A549 (cell line): ENCODE measurements around the gene PELI1. TPM values are rescaled to one million over a fixed set of nuclear protein-coding genes. Genes with fewer than 3 reads are reported as not detected.
"Not testable (repeated sequence)": the region's sequence is repeated elsewhere in the genome, so short reads cannot be mapped to it uniquely, and the experiment has no call there.

ENCODE experiments used
- ATAC-seq, 2 experiments: fragments of 200-7000 bp in 1 of 2; fragments of >200 bp in 1 of 2; cut with Nextera tagmentation in 1 of 2; cut with Tn5 transposase in 1 of 2; 3 replicates each; pipeline versions ENCODE4 v1.8.0 to v1.9.1; 2018 to 2020; ENCODE audit warnings: mild to moderate bottlenecking in 1 of 2, moderate library complexity in 1 of 2
- CTCF ChIA-PET: fragments of 300-600 bp; sonication (Branson Sonifier 250); formaldehyde crosslinking; extraction: SDS; loops from one replicate; lab custom pipeline; 2021; ENCODE audit warnings: antibody characterized with exemption, inconsistent platforms; lab: Yijun Ruan, JAX
- POLR2A ChIA-PET: fragments of 350-600 bp; formaldehyde crosslinking; extraction: SDS; loops from one replicate; lab custom pipeline; 2021; ENCODE audit warnings: antibody characterized with exemption, inconsistent platforms; lab: Yijun Ruan, JAX
- DNase-seq, 2 experiments: peaks; one replicate each; pipeline versions ENCODE4 v3.0.0 to v3.0.0-alpha.2; 2011 to 2016; ENCODE audit warnings: low read depth in 1 of 2, low spot score in 1 of 2
- FAIRE-seq: peaks from 2 replicates; lab custom pipeline; 2011; peaks lifted over from hg19 to GRCh38; lab: Jason Lieb, UNC
- H3K27ac ChIP-seq, 2 experiments: fragments of >200 bp; sonication (Bioruptor Twin); formaldehyde crosslinking; 3 replicates each; pipeline ENCODE4 v1.5.1; 2016 to 2017
- H3K4me1 ChIP-seq: fragments of >200 bp; sonication (Bioruptor Twin); formaldehyde crosslinking; 3 replicates; pipeline ENCODE4 v1.6.1; 2016
- H3K4me2 ChIP-seq: fragments of >200 bp; sonication (Bioruptor Twin); formaldehyde crosslinking; 3 replicates; pipeline ENCODE4 v1.6.1; 2016
- H3K4me3 ChIP-seq: fragments of >200 bp; sonication (Bioruptor Twin); formaldehyde crosslinking; 3 replicates; pipeline ENCODE4 v1.5.1; 2016
- H3K9me3 ChIP-seq: fragments of >200 bp; sonication (Bioruptor Twin); formaldehyde crosslinking; 3 replicates; pipeline ENCODE4 v1.6.1; 2016
- ATOH8 ChIP-seq: fragments of 250-450 bp; sonication (Bioruptor Pico); IDR thresholded peaks from 2 replicates; pipeline ENCODE4 v1.5.0; 2020; ENCODE audit warnings: low read depth, mild to moderate bottlenecking, moderate library complexity
- CHD2 ChIP-seq: fragments of 150-350 bp; IDR thresholded peaks from 2 replicates; pipeline ENCODE4 v1.6.1; 2014; ENCODE audit warnings: low read length; ENCODE audit not compliant: partially characterized antibody
- EHMT2 ChIP-seq: fragments of 200-600 bp; sonication (generic); IDR thresholded peaks from 2 replicates; pipeline ENCODE4 v1.6.1; 2016; ENCODE audit warnings: antibody characterized with exemption, low read depth, mild to moderate bottlenecking, moderate library complexity
- JUN ChIP-seq, 2 experiments: fragments of >200 bp; sonication (Bioruptor Twin); formaldehyde crosslinking; IDR thresholded peaks; 2 replicates in 1 of 2; 3 replicates in 1 of 2; pipeline ENCODE4 v1.6.1; 2016 to 2017
- JUNB ChIP-seq: fragments of >200 bp; sonication (Bioruptor Twin); formaldehyde crosslinking; IDR thresholded peaks from 2 replicates; pipeline ENCODE4 v1.6.1; 2016
- MAFK ChIP-seq: fragments of 450-650 bp; IDR thresholded peaks from 2 replicates; pipeline ENCODE4 v1.6.1; 2014; ENCODE audit not compliant: partially characterized antibody
- MYC ChIP-seq: IDR thresholded peaks from 2 replicates; pipeline ENCODE4 v1.6.1; 2012; ENCODE audit warnings: mild to moderate bottlenecking, inconsistent platforms, low read length, improper control_type of control experiment, borderline replicate concordance
- POLR2AphosphoS2 ChIP-seq: conservative IDR thresholded peaks from 2 replicates; pipeline ENCODE4 v1.6.1; 2012; ENCODE audit warnings: low read length, improper control_type of control experiment, inconsistent platforms
- RCOR1 ChIP-seq: fragments of 150-350 bp; IDR thresholded peaks from 2 replicates; pipeline ENCODE4 v1.6.1; 2014; ENCODE audit warnings: antibody characterized with exemption, low read length, low read depth
- REST ChIP-seq: fragments of 200-600 bp; sonication (generic); IDR thresholded peaks from 2 replicates; pipeline ENCODE4 v1.6.1; 2016; ENCODE audit warnings: antibody characterized with exemption, mild to moderate bottlenecking, moderate library complexity
- RNF2 ChIP-seq: fragments of 200-600 bp; sonication (generic); IDR thresholded peaks from 2 replicates; pipeline ENCODE4 v1.6.1; 2016; ENCODE audit warnings: low read depth, mild to moderate bottlenecking, antibody characterized with exemption, moderate library complexity, borderline replicate concordance
- SMC3 ChIP-seq: fragments of >200 bp; sonication (Bioruptor Twin); formaldehyde crosslinking; IDR thresholded peaks from 3 replicates; pipeline ENCODE4 v1.6.1; 2018; ENCODE audit warnings: inconsistent platforms
- TFCP2L1 ChIP-seq: fragments of 250-450 bp; sonication (Bioruptor Pico); IDR thresholded peaks from 2 replicates; pipeline ENCODE4 v1.5.0; 2021; ENCODE audit warnings: mild to moderate bottlenecking
- WGBS: methylation state at CpG from one replicate; pipeline ENCODE4 v1.1.6; 2017; ENCODE audit errors: missing lambda C conversion rate; 5-methylcytosine and 5-hydroxymethylcytosine counted together
- polyA plus RNA-seq, 4 experiments: library from polyadenylated mRNA; depleted of rRNA in 3 of 4; stranded (reverse); fragments of >200 nt; fragmentation: RNase III in 1 of 4; extraction: RNeasy Plus Mini Kit Qiagen cat#74134 plus additional on column Dnase treatment in 1 of 4; gene quantifications; 2 replicates in 3 of 4; 3 replicates in 1 of 4; pipeline ENCODE4 v1.2.3, GENCODE V29; 2011 to 2017

Gene PELI1
- polyA plus RNA-seq, 2 of the 4 experiments (the other 2 are of a cell fraction), result 2.1 to 5.1 TPM

- no peak for FAIRE-seq
- no peak overlapping the region for H3K27ac ChIP-seq
- POLR2A ChIA-PET, result no interaction called here
- TF ChIP-seq POLR2AphosphoS2 (no peak), CHD2 (no peak), TFCP2L1 (CRISPR knock-in tag) (no peak), MAFK (peak; percentile 26)
- TF ChIP-seq, all 56 proteins: peak for 1
- WGBS, result 88% methylated on average over 1 of the region's 1 CpG
- Histone ChIP-seq H3K4me2 (no peak overlapping the region), H3K4me3 (no peak overlapping the region), H3K4me1 (no peaks in the 10 kb centered on the region), H3K9me3 (no peaks in the 10 kb centered on the region)
- CTCF ChIA-PET, result interaction anchor here (1.4 kb wide), 1 partner anchor 30 kb away, joined by 4 read pairs; no protein-coding TSS in a partner anchor
- ATAC-seq, result no peak
- no peak for DNase-seq
Observed at GRCh38 chr2:64080179-64080578, 64.0 kb downstream of the PELI1 start.

DNA sequence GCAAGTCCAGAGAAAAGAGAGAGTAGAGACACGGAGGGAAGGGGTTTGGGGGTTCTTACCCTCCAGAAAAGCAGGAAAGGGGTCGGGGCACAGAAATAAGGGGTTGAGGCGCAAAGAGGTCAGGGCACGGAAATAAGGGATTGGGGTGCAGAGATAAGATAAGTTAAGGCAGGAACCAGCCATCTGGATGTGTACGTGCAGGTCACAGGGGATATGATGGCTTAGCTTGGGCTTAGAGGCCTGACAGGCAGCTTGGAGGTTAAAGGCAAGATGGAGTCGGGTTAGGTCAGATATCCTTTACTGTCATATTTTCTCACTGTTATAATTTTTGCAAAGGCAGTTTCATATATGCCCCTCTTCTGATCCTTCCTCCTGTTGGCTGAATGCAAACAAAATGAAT is 64.5 kb downstream of the PELI1 start:
- 75% methylated on average over 6 of the region's 6 CpGs for WGBS
- POLR2A ChIA-PET, H3K4me3 ChIP-seq, ATAC-seq, H3K4me2 ChIP-seq, FAIRE-seq, H3K4me1 ChIP-seq, H3K9me3 ChIP-seq, DNase-seq, H3K27ac ChIP-seq: not testable (repeated sequence)
- CTCF ChIA-PET, result interaction anchor here (0.6 kb wide), 1 partner anchor 181 kb away, joined by 3 read pairs; no protein-coding TSS in a partner anchor

DNA sequence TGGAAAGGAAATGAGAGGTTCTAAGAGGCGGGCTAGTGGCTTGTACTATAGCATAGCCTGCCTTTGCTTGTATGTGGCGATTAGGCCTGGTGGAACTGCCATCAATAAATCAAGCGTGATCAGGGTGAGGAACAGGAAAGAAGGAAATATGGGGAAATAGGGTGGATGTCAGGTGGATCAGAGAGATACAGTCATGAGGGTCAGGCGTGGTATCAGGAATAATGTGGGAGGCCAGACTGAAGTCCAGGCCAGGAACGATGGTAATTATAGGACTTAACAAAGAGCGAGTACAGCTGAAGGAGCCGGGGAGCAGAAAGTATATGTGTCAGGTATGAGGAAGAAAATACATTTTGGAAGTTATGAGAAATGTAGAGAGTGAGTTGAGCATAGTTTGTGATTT is 67.4 kb downstream of the PELI1 start:
- FAIRE-seq, ATAC-seq: not testable (repeated sequence)
- 86% methylated on average over 7 of the region's 7 CpGs for WGBS

GRCh38 chr2:64074616-64075015 is 69.6 kb downstream of the PELI1 start:
- FAIRE-seq, H3K4me1 ChIP-seq, DNase-seq, ATAC-seq, H3K9me3 ChIP-seq, H3K4me3 ChIP-seq, H3K4me2 ChIP-seq, H3K27ac ChIP-seq, POLR2A ChIA-PET: not testable (repeated sequence)
- CTCF ChIA-PET, result interaction anchor here (0.7 to 0.9 kb wide), 2 partner anchors 10 to 25 kb away, joined by 3 read pairs; no protein-coding TSS in a partner anchor
- WGBS, result 86% methylated on average over 6 of the region's 6 CpGs

More for the DNA sequence above, 67.4 kb downstream of the PELI1 start:
- DNase-seq, H3K4me3 ChIP-seq, H3K27ac ChIP-seq, CTCF ChIA-PET, POLR2A ChIA-PET, H3K9me3 ChIP-seq, H3K4me2 ChIP-seq, H3K4me1 ChIP-seq: not testable (repeated sequence)

GRCh38 chr2:64067326-64067725 is 76.9 kb downstream of the PELI1 start:
- H3K4me3 ChIP-seq, result no peak overlapping the region
- ChIA-PET POLR2A (no interaction called here), CTCF (interaction anchor here (0.7 to 2.4 kb wide), 3 partner anchors 18 to 375 kb away, joined by 3 to 10 read pairs (median 6); no protein-coding TSS in a partner anchor)
- 35% methylated on average over 1 of the region's 1 CpG for WGBS
- ATAC-seq, result no peak
- H3K9me3 ChIP-seq, result no peaks in the 10 kb centered on the region
- no peak for DNase-seq
- FAIRE-seq, result no peak
- peaks cover 10% of the 10 kb centered on the region; the same call in 1 of the 3 replicates for H3K4me1 ChIP-seq
- TF ChIP-seq JUN (IDR thresholded peaks at IDR 0.05) (no peak), MYC (no peak), JUNB (no peak), SMC3 (no peak), RNF2 (no peak), REST (no peak), CHD2 (no peak), RCOR1 (no peak), EHMT2 (no peak), ATOH8 (CRISPR knock-in tag) (no peak)
- no peak overlapping the region for H3K4me2 ChIP-seq
- H3K27ac ChIP-seq, result no peak overlapping the region
